A673 (cell line): ENCODE measurements around the gene MEF2C. TPM values are rescaled to one million over a fixed set of nuclear protein-coding genes. Genes with fewer than 3 reads are reported as not detected.

Experiments used
- BruUV-seq: library from RNA; stranded (reverse); fragments of 400-500 nt; replicated peaks from 2 replicates; lab custom pipeline; 2021; lab: Mats Ljungman, UMichigan
- CTCF ChIA-PET: fragments of 300-600 bp; sonication (Branson Sonifier 250); formaldehyde crosslinking; loops from one replicate; lab custom pipeline; 2022; ENCODE audit warnings: antibody characterized with exemption; lab: Charles Lee
- POLR2A ChIA-PET: fragments of 300-600 bp; sonication (Branson Sonifier 250); formaldehyde crosslinking; loops from one replicate; lab custom pipeline; 2022; ENCODE audit warnings: antibody characterized with exemption; ENCODE audit not compliant: low non-redundant PET; lab: Charles Lee
- DNase-seq: peaks from one replicate; pipeline ENCODE4 v3.0.0-alpha.2; 2015; ENCODE audit warnings: low spot score
- H3K27ac ChIP-seq: fragments of 200-600 bp; sonication (generic); 2 replicates; pipeline ENCODE4 v1.5.1; 2016; ENCODE audit warnings: mixed run types, low read depth, mild to moderate bottlenecking, mixed read lengths, antibody characterized with exemption, low read length; ENCODE audit not compliant: poor library complexity, severe bottlenecking
- H3K27me3 ChIP-seq: fragments of 200-600 bp; sonication (generic); replicated peaks from 2 replicates; pipeline ENCODE4 v1.6.1; 2017; ENCODE audit warnings: mixed run types, low read depth, mild to moderate bottlenecking, mixed read lengths, antibody characterized with exemption, low read length; ENCODE audit not compliant: insufficient read depth, poor library complexity
- H3K36me3 ChIP-seq: fragments of 200-600 bp; sonication (generic); 2 replicates; pipeline ENCODE4 v1.6.1; 2016; ENCODE audit warnings: mixed run types, mild to moderate bottlenecking, mixed read lengths, antibody characterized with exemption, low read length; ENCODE audit not compliant: insufficient read depth, poor library complexity, severe bottlenecking
- H3K4me1 ChIP-seq: fragments of 200-600 bp; sonication (generic); 2 replicates; pipeline ENCODE4 v1.6.1; 2017; ENCODE audit warnings: mixed run types, mild to moderate bottlenecking, mixed read lengths, antibody characterized with exemption, low read length; ENCODE audit not compliant: insufficient read depth, poor library complexity, severe bottlenecking
- H3K4me3 ChIP-seq: fragments of 200-600 bp; sonication (generic); 2 replicates; pipeline ENCODE4 v1.5.1; 2016; ENCODE audit warnings: low read depth, mixed run types, mild to moderate bottlenecking, mixed read lengths, low read length; ENCODE audit not compliant: poor library complexity, severe bottlenecking
- H3K9me3 ChIP-seq: fragments of 200-600 bp; sonication (generic); 2 replicates; pipeline ENCODE4 v1.6.1; 2016; ENCODE audit warnings: mixed run types, low read depth, mild to moderate bottlenecking, mixed read lengths, antibody characterized with exemption, low read length; ENCODE audit not compliant: poor library complexity, severe bottlenecking
- CTCF ChIP-seq: fragments of 300-800, 200-600 bp; sonication (generic); conservative IDR thresholded peaks from 2 replicates; pipeline ENCODE4 v1.5.1; 2017; ENCODE audit warnings: low read depth, mild to moderate bottlenecking, antibody characterized with exemption, low read length, moderate library complexity, mixed read lengths
- EZH2 ChIP-seq: fragments of 200-600 bp; sonication (generic); IDR thresholded peaks from 2 replicates; pipeline ENCODE4 v1.6.1; 2017; ENCODE audit warnings: borderline replicate concordance, low read depth, mild to moderate bottlenecking, mixed read lengths, antibody characterized with exemption, low read length; ENCODE audit not compliant: poor library complexity, severe bottlenecking
- intact Hi-C: fragments of 100-400 bp; cut with micrococcal nuclease; formaldehyde crosslinking; loops from one replicate; pipeline ENCODE4 v1.10.0; 2022; ENCODE audit not compliant: unreplicated experiment
- total RNA-seq: library from RNA; stranded (reverse); gene quantifications from 2 replicates; pipeline ENCODE4 v1.2.3, GENCODE V29; 2021

Gene MEF2C
- total RNA-seq, 1 experiment from 2014 or later = 2.0 TPM

- intact Hi-C loops = loop anchor here (10.0 kb wide), 1 partner anchor 1377 kb away; no protein-coding TSS in a partner anchor
- H3K27ac ChIP-seq = no peak overlapping the region
- no peaks in the 10 kb centered on the region for H3K9me3 ChIP-seq
- POLR2A ChIA-PET = no interaction called here
- TF ChIP-seq EZH2 (no peak), CTCF (no peak)
- no peaks in the 10 kb centered on the region for H3K36me3 ChIP-seq
- no peak overlapping the region for H3K4me3 ChIP-seq
- no peak for DNase-seq
- BruUV-seq = no TSS peak
- H3K27me3 ChIP-seq = peaks cover 19% of the 10 kb centered on the region
- CTCF ChIA-PET = no interaction called here
- peaks cover 5% of the 10 kb centered on the region for H3K4me1 ChIP-seq
Measured at GRCh38 chr5:88887342-88887741, 4.4 kb upstream of the MEF2C start.

- POLR2A ChIA-PET = no interaction called here
- no peaks in the 10 kb centered on the region for H3K9me3 ChIP-seq
- no peak overlapping the region for H3K4me3 ChIP-seq
- no peak for DNase-seq
- BruUV-seq = no TSS peak
- H3K36me3 ChIP-seq = no peaks in the 10 kb centered on the region
- H3K27me3 ChIP-seq = peaks cover 19% of the 10 kb centered on the region
- peaks cover 10% of the 10 kb centered on the region for H3K4me1 ChIP-seq
- CTCF ChIA-PET = no interaction called here
- intact Hi-C loops = loop anchor here (10.0 kb wide), 1 partner anchor 1378 kb away; no protein-coding TSS in a partner anchor
- TF ChIP-seq EZH2 (no peak), CTCF (no peak)
- no peak overlapping the region for H3K27ac ChIP-seq
Measured at GRCh38 chr5:88886746-88887341, 3.9 kb upstream of the MEF2C start.

- CTCF ChIA-PET = no interaction called here
- BruUV-seq = no TSS peak
Measured at GRCh38 chr5:88886252-88886651, 3.3 kb upstream of the MEF2C start.

More at GRCh38 chr5:88886252-88886651, 3.3 kb upstream of the MEF2C start:
- TF ChIP-seq EZH2 = no peak
- no peak for TF ChIP-seq CTCF
- H3K9me3 ChIP-seq = no peaks in the 10 kb centered on the region
- peaks cover 12% of the 10 kb centered on the region for H3K4me1 ChIP-seq
- no peaks in the 10 kb centered on the region for H3K36me3 ChIP-seq
- no peak overlapping the region for H3K4me3 ChIP-seq
- POLR2A ChIA-PET = no interaction called here
- intact Hi-C loops = loop anchor here (10.0 kb wide), 1 partner anchor 1379 kb away; no protein-coding TSS in a partner anchor
- peaks cover 19% of the 10 kb centered on the region for H3K27me3 ChIP-seq
- no peak overlapping the region for H3K27ac ChIP-seq
- DNase-seq = no peak
